HepG2 (cell line): Measurements from ENCODE around the gene MPST. TPM values are rescaled to one million over a fixed set of nuclear protein-coding genes. Genes with fewer than 3 reads are reported as not detected.

Experiments used
- ARNTL ChIP-seq: sonication (generic); formaldehyde crosslinking; IDR thresholded peaks from 2 replicates; pipeline ENCODE4 v1.4.0; 2020; ENCODE audit warnings: mild to moderate bottlenecking, missing genetic modification reagents
- BHLHE40 ChIP-seq: IDR thresholded peaks from 2 replicates; pipeline ENCODE4 v1.6.1; 2011; ENCODE audit warnings: low read length, improper control_type of control experiment
- DNMT1 ChIP-seq: sonication (generic); formaldehyde crosslinking; IDR thresholded peaks from 2 replicates; pipeline ENCODE4 v1.5.1; 2020; ENCODE audit warnings: mild to moderate bottlenecking, missing genetic modification reagents
- EP300 ChIP-seq, 3 experiments: sonication (generic) in 1 of 3; formaldehyde crosslinking in 1 of 3; IDR thresholded peaks; 2 replicates each; pipeline versions ENCODE4 v1.5.1 to v1.6.1; 2011 to 2020; ENCODE audit warnings: low read depth in 2 of 3, low read length in 2 of 3, borderline replicate concordance in 1 of 3, improper control_type of control experiment in 1 of 3, mild to moderate bottlenecking in 1 of 3, missing genetic modification reagents in 1 of 3, moderate library complexity in 1 of 3
- ESRRA ChIP-seq: sonication (generic); formaldehyde crosslinking; IDR thresholded peaks from 2 replicates; pipeline ENCODE4 v1.5.1; 2020; ENCODE audit warnings: mild to moderate bottlenecking, low read depth, missing genetic modification reagents
- HIVEP1 ChIP-seq: sonication (generic); formaldehyde crosslinking; IDR thresholded peaks from 2 replicates; pipeline ENCODE4 v1.4.0; 2020; ENCODE audit warnings: mild to moderate bottlenecking, missing genetic modification reagents
- MLLT10 ChIP-seq: sonication (generic); formaldehyde crosslinking; IDR thresholded peaks from 2 replicates; pipeline ENCODE4 v1.4.0; 2020; ENCODE audit warnings: missing genetic modification reagents
- MXD4 ChIP-seq: IDR thresholded peaks from 2 replicates; pipeline ENCODE4 v1.6.1; 2016; ENCODE audit warnings: mild to moderate bottlenecking, missing biosample characterization, missing genetic modification reagents
- NR2C2 ChIP-seq: sonication (generic); formaldehyde crosslinking; IDR thresholded peaks from 2 replicates; pipeline ENCODE4 v1.4.0; 2020; ENCODE audit warnings: missing genetic modification reagents, mild to moderate bottlenecking, moderate library complexity, borderline replicate concordance
- PATZ1 ChIP-seq: sonication (generic); formaldehyde crosslinking; IDR thresholded peaks from 2 replicates; pipeline ENCODE4 v1.4.0; 2020; ENCODE audit warnings: missing genetic modification reagents
- POLR2G ChIP-seq: fragments of 200-400 bp; formaldehyde crosslinking; IDR thresholded peaks from 2 replicates; pipeline ENCODE4 v1.6.1; 2018; ENCODE audit warnings: mild to moderate bottlenecking, low read depth, low read length, moderate library complexity
- SKI ChIP-seq: fragments of 450-650 bp; IDR thresholded peaks from one replicate; pipeline ENCODE4 v1.6.1; 2018; ENCODE audit warnings: mild to moderate bottlenecking; ENCODE audit not compliant: partially characterized antibody
- SOX5 ChIP-seq: IDR thresholded peaks from 2 replicates; pipeline ENCODE4 v1.6.1; 2016; ENCODE audit warnings: borderline replicate concordance
- SOX6 ChIP-seq, 2 experiments: fragments of 450-650 bp in 1 of 2; sonication (generic) in 1 of 2; formaldehyde crosslinking in 1 of 2; IDR thresholded peaks; 2 replicates each; pipeline versions ENCODE4 v1.4.0 to v1.6.1; 2017 to 2020; ENCODE audit warnings: antibody characterized with exemption in 1 of 2, mild to moderate bottlenecking in 1 of 2, missing genetic modification reagents in 1 of 2
- THRA ChIP-seq: sonication (generic); formaldehyde crosslinking; IDR thresholded peaks from 2 replicates; pipeline ENCODE4 v1.4.0; 2020; ENCODE audit warnings: missing genetic modification reagents, borderline replicate concordance
- ZHX2 ChIP-seq, 2 experiments: sonication (generic) in 1 of 2; formaldehyde crosslinking in 1 of 2; IDR thresholded peaks; 2 replicates each; pipeline versions ENCODE4 v1.6.1 to v1.9.0; 2014 to 2022; ENCODE audit warnings: antibody characterized with exemption in 1 of 2, borderline replicate concordance in 1 of 2, inconsistent platforms in 1 of 2, low read depth in 1 of 2, missing genetic modification reagents in 1 of 2
- ZNF331 ChIP-seq: sonication (generic); formaldehyde crosslinking; IDR thresholded peaks from 2 replicates; pipeline ENCODE4 v1.4.0; 2020; ENCODE audit warnings: missing genetic modification reagents
- ZNF580 ChIP-seq: IDR thresholded peaks from 2 replicates; pipeline ENCODE4 v1.6.1; 2016; ENCODE audit warnings: low read depth, borderline replicate concordance
- polyA plus RNA-seq, 8 experiments: library from polyadenylated mRNA; depleted of rRNA in 3 of 8; stranded (reverse) in 7 of 8; unstranded in 1 of 8; fragments of >200 nt; fragmentation: Illumina TruSeq in 4 of 8; extraction: Trizol in 4 of 8; gene quantifications; 2 replicates each; pipeline versions ENCODE4 v1.2.1 to v1.2.3, GENCODE V29; 2011 to 2016; ENCODE audit warnings: low read depth in 4 of 8, missing spikeins in 1 of 8, mixed read lengths in 1 of 8; ENCODE audit not compliant: insufficient read depth in 1 of 8
- total RNA-seq, 5 experiments: library from RNA; depleted of rRNA; stranded (reverse); fragments of >200 nt; fragmentation: Illumina TruSeq; extraction: Trizol; gene quantifications; 2 replicates each; pipeline ENCODE4 v1.2.3, GENCODE V29; 2016; ENCODE audit warnings: low read depth in 1 of 5

MPST gene
- total and polyA plus RNA-seq, 2 of the 13 experiments (the other 11 are each of a cell fraction or from before 2014, with no cell fraction given) = 133 to 141 TPM

GRCh38 chr22:37023743-37024338 is 4.3 kb downstream of the MPST start (continued):
- TF ChIP-seq NR2C2 (CRISPR knock-in tag) = peak; percentile 93
- TF ChIP-seq ZNF331 = peak; percentile 15; the same call in 1 of the 2 replicates
- TF ChIP-seq ARNTL (CRISPR knock-in tag) = no peak
- no peak for TF ChIP-seq MLLT10 (CRISPR knock-in tag)
- peak; percentile 77; the same call in 1 of the 2 replicates for TF ChIP-seq THRA (CRISPR knock-in tag)
- TF ChIP-seq POLR2G = peak; percentile 61
- peak; percentile 81 for TF ChIP-seq SKI
- TF ChIP-seq HIVEP1 (CRISPR knock-in tag) = peak; percentile 74
- TF ChIP-seq ZHX2 (IDR thresholded peaks at IDR 0.05; ENCODE audit: low read depth) = peak; percentile 67
- no peak for TF ChIP-seq ZHX2 (CRISPR knock-in tag; IDR thresholded peaks at IDR 0.05; ENCODE audit: borderline replicate concordance)
- no peak for TF ChIP-seq MXD4 (CRISPR knock-in tag)
- no peak; the same call in 1 of the 2 replicates for TF ChIP-seq DNMT1 (CRISPR knock-in tag)
- no peak; the same call in 1 of the 2 replicates for TF ChIP-seq ZNF580 (CRISPR knock-in tag)
- peak; percentile 90 for TF ChIP-seq ESRRA
- peak; percentile 48; the same call in 1 of the 2 replicates for TF ChIP-seq SOX5 (CRISPR knock-in tag)
- no peak for TF ChIP-seq SOX6 (IDR thresholded peaks at IDR 0.05)
- peak; percentile 86 for TF ChIP-seq SOX6 (CRISPR knock-in tag; IDR thresholded peaks at IDR 0.05)
- peak; percentile 56 for TF ChIP-seq PATZ1
- TF ChIP-seq EP300 (IDR thresholded peaks at IDR 0.05; ENCODE audit: low read depth in 2 of 2, low read length in 2 of 2) = peak in 1 of 2 experiments; percentile 83; a peak in 2 of 4 replicates
- TF ChIP-seq EP300 (CRISPR knock-in tag; IDR thresholded peaks at IDR 0.05; ENCODE audit: borderline replicate concordance) = peak; percentile 44; the same call in 1 of the 2 replicates
- peak; percentile 70 for TF ChIP-seq BHLHE40
